ENCODE data around the gene ZNF664. TPM values are rescaled to one million over a fixed set of nuclear protein-coding genes. Genes with fewer than 3 reads are reported as not detected.

Gene ZNF664
- total and polyA plus RNA-seq, 9 of the 15 experiments (the other 6 are each of a cell fraction or from before 2014, with no cell fraction given) = 3.3 to 101 (median 63.6) TPM

DNA sequence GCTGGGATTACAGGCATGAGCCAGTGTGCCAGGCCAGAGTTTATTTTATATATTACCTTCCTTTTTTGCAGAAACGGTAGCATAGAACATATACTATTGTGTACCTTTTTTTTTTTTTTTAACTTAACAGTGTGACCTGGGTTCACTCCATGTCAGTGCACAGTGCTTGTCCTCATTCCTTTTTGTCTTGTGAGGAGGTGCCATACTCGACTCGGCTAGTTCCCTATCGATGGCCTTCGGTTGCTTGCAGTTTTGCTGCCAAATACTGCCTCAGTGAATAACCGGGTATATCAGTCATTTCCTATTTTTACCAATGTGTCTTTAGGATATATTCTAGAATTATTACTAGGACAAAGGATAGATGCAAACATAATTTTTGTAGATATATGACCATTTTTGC is 36.8 kb downstream of the ZNF664 start:
- BruUV-seq (replicated peaks) = no TSS peak
- Histone ChIP-seq H3K4me3 (no peak overlapping the region), H3K4me2 (ENCODE audit: insufficient read depth, low read length) (no peak overlapping the region), H3K36me3 (ENCODE audit: control insufficient read depth, insufficient read depth, low read length) (peaks cover 48% of the 10 kb centered on the region), H3K27ac (ENCODE audit: extremely low read depth, low read depth, low read length) (no peak overlapping the region), H3K27me3 (ENCODE audit: control insufficient read depth in 2 of 2, insufficient read depth in 2 of 2, low read length in 2 of 2) (no peaks in the 10 kb centered on the region), H3K9me1 (ENCODE audit: control insufficient read depth, insufficient read depth, low read length) (no peaks in the 10 kb centered on the region), H2AFZ (ENCODE audit: low read depth, low read length) (no peak overlapping the region), H3K9ac (ENCODE audit: insufficient read depth in 1 of 2, low read depth in 2 of 2, low read length in 2 of 2) (no peak overlapping the region), H3K4me1 (replicated peaks in 1 of 2; ENCODE audit: control insufficient read depth in 2 of 2, insufficient read depth in 2 of 2, low read length in 2 of 2) (peaks cover 7 to 16% of the 10 kb centered on the region in 2 experiments; a peak in 4 of 5 replicates), H4K20me1 (replicated peaks; ENCODE audit: control insufficient read depth, insufficient read depth, low read length) (peaks cover 12% of the 10 kb centered on the region), H3K9me3 (replicated peaks; ENCODE audit: control insufficient read depth, insufficient read depth, low read depth, low read length) (no peaks in the 10 kb centered on the region), H3K79me2 (ENCODE audit: control insufficient read depth, insufficient read depth, low read length) (no peaks in the 10 kb centered on the region; the same call in 2 of the 3 replicates)
- WGBS (ENCODE audit: insufficient coverage, low coverage, missing lambda C conversion rate) = 90% methylated on average over 6 of the region's 6 CpGs
- CTCF ChIA-PET (ENCODE audit: low intra/inter-chr PET ratio) = no interaction called here
- in situ Hi-C loops (cut with MboI) = no loop called here
- DNase-seq (ENCODE audit: extremely low read depth in 1 of 4, low spot score in 3 of 4) = no peak
- ATAC-seq = no peak
- intact Hi-C loops (cut with micrococcal nuclease) = no loop called here
- POLR2A ChIA-PET = no interaction called here
- FAIRE-seq = no peak
- TF ChIP-seq NELFE (IDR thresholded peaks at IDR 0.05; ENCODE audit: insufficient read depth, insufficient read length) (no peak), HDAC8 (tag; IDR thresholded peaks at IDR 0.05) (no peak), ESRRA (IDR thresholded peaks at IDR 0.05; ENCODE audit: borderline replicate concordance, low read depth) (no peak), ZNF165 (CRISPR knock-in tag; IDR thresholded peaks at IDR 0.05; ENCODE audit: borderline replicate concordance) (no peak), HEY1 (CRISPR knock-in tag; IDR thresholded peaks at IDR 0.05; ENCODE audit: borderline replicate concordance) (no peak)
- TF ChIP-seq, protein P1, sequence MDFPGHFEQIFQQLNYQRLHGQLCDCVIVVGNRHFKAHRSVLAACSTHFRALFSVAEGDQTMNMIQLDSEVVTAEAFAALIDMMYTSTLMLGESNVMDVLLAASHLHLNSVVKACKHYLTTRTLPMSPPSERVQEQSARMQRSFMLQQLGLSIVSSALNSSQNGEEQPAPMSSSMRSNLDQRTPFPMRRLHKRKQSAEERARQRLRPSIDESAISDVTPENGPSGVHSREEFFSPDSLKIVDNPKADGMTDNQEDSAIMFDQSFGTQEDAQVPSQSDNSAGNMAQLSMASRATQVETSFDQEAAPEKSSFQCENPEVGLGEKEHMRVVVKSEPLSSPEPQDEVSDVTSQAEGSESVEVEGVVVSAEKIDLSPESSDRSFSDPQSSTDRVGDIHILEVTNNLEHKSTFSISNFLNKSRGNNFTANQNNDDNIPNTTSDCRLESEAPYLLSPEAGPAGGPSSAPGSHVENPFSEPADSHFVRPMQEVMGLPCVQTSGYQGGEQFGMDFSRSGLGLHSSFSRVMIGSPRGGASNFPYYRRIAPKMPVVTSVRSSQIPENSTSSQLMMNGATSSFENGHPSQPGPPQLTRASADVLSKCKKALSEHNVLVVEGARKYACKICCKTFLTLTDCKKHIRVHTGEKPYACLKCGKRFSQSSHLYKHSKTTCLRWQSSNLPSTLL (IDR thresholded peaks at IDR 0.05) = no peak
- TF ChIP-seq, protein P2, sequence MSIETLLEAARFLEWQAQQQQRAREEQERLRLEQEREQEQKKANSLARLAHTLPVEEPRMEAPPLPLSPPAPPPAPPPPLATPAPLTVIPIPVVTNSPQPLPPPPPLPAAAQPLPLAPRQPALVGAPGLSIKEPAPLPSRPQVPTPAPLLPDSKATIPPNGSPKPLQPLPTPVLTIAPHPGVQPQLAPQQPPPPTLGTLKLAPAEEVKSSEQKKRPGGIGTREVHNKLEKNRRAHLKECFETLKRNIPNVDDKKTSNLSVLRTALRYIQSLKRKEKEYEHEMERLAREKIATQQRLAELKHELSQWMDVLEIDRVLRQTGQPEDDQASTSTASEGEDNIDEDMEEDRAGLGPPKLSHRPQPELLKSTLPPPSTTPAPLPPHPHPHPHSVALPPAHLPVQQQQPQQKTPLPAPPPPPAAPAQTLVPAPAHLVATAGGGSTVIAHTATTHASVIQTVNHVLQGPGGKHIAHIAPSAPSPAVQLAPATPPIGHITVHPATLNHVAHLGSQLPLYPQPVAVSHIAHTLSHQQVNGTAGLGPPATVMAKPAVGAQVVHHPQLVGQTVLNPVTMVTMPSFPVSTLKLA (conservative IDR thresholded peaks at IDR 0.05) = no peak
- TF ChIP-seq, protein P3, sequence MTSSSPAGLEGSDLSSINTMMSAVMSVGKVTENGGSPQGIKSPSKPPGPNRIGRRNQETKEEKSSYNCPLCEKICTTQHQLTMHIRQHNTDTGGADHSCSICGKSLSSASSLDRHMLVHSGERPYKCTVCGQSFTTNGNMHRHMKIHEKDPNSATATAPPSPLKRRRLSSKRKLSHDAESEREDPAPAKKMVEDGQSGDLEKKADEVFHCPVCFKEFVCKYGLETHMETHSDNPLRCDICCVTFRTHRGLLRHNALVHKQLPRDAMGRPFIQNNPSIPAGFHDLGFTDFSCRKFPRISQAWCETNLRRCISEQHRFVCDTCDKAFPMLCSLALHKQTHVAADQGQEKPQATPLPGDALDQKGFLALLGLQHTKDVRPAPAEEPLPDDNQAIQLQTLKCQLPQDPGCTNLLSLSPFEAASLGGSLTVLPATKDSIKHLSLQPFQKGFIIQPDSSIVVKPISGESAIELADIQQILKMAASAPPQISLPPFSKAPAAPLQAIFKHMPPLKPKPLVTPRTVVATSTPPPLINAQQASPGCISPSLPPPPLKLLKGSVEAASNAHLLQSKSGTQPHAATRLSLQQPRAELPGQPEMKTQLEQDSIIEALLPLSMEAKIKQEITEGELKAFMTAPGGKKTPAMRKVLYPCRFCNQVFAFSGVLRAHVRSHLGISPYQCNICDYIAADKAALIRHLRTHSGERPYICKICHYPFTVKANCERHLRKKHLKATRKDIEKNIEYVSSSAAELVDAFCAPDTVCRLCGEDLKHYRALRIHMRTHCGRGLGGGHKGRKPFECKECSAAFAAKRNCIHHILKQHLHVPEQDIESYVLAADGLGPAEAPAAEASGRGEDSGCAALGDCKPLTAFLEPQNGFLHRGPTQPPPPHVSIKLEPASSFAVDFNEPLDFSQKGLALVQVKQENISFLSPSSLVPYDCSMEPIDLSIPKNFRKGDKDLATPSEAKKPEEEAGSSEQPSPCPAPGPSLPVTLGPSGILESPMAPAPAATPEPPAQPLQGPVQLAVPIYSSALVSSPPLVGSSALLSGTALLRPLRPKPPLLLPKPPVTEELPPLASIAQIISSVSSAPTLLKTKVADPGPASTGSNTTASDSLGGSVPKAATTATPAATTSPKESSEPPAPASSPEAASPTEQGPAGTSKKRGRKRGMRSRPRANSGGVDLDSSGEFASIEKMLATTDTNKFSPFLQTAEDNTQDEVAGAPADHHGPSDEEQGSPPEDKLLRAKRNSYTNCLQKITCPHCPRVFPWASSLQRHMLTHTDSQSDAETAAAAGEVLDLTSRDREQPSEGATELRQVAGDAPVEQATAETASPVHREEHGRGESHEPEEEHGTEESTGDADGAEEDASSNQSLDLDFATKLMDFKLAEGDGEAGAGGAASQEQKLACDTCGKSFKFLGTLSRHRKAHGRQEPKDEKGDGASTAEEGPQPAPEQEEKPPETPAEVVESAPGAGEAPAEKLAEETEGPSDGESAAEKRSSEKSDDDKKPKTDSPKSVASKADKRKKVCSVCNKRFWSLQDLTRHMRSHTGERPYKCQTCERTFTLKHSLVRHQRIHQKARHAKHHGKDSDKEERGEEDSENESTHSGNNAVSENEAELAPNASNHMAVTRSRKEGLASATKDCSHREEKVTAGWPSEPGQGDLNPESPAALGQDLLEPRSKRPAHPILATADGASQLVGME (CRISPR knock-in tag; IDR thresholded peaks at IDR 0.05) = no peak
